Upper lobe of left lung (tissue), 6 donors: ENCODE results near the gene L3MBTL2. TPM values are rescaled to one million over a fixed set of nuclear protein-coding genes. Genes with fewer than 3 reads are reported as not detected.

Experiments used
- ATAC-seq, 2 donors: fragments of 200-7000 bp; cut with Tn5 transposase; one replicate each; pipeline ENCODE4 v1.9.1; 2022; ENCODE audit warnings: mild to moderate bottlenecking in 2 of 2, moderate library complexity in 2 of 2; ENCODE audit not compliant: low FRiP score in 2 of 2
- DNase-seq, 2 donors: peaks; one replicate each; pipeline ENCODE4 v3.0.0-alpha.2; 2019 to 2020
- H3K27ac ChIP-seq, 4 donors: fragments of 200-600 bp; sonication (generic); one replicate each; pipeline ENCODE4 v1.5.1; 2016 to 2019
- H3K27me3 ChIP-seq, 4 donors: fragments of 200-600 bp; sonication (generic); one replicate each; pipeline ENCODE4 v1.5.1; 2017 to 2019
- H3K36me3 ChIP-seq, 4 donors: fragments of 200-600 bp; sonication (generic); one replicate each; pipeline ENCODE4 v1.5.1; 2016 to 2019
- H3K4me1 ChIP-seq, 4 donors: fragments of 200-600 bp; sonication (generic); one replicate each; pipeline ENCODE4 v1.5.1; 2018 to 2019
- H3K4me3 ChIP-seq, 4 donors: fragments of 200-600 bp; sonication (generic); one replicate each; pipeline ENCODE4 v1.5.1; 2017 to 2019; ENCODE audit warnings: mild to moderate bottlenecking in 2 of 4, moderate library complexity in 1 of 4
- H3K9me3 ChIP-seq, 4 donors: fragments of 200-600 bp; sonication (generic); one replicate each; pipeline ENCODE4 v1.5.1; 2018 to 2019
- EP300 ChIP-seq, 4 donors: sonication (generic); formaldehyde crosslinking; IDR thresholded peaks; one replicate each; pipeline ENCODE4 v1.5.1; 2017; ENCODE audit warnings: antibody characterized with exemption in 4 of 4, control low read depth in 2 of 4
- POLR2A ChIP-seq, 4 donors: fragments of 450-650 bp; IDR thresholded peaks; one replicate each; pipeline ENCODE4 v1.5.1; 2016 to 2017; ENCODE audit warnings: antibody characterized with exemption in 4 of 4, mild to moderate bottlenecking in 2 of 4
- POLR2AphosphoS5 ChIP-seq, 2 donors: sonication (generic); formaldehyde crosslinking; IDR thresholded peaks; one replicate each; pipeline ENCODE4 v1.5.1; 2017; ENCODE audit warnings: antibody characterized with exemption in 2 of 2
- WGBS, 2 donors: methylation state at CpG; one replicate each; pipeline ENCODE4 v1.1.5; 2017 to 2018; 5-methylcytosine and 5-hydroxymethylcytosine counted together
- total RNA-seq, 6 donors: library from RNA; depleted of rRNA in 4 of 6; stranded (reverse); fragments of >200 nt in 4 of 6; gene quantifications; one replicate each; pipeline versions ENCODE4 v1.1.0 to v1.2.1, GENCODE V29; 2016 to 2021
- TF ChIP-seq, protein P1 (sequence below), 6 experiments: fragments of 450-650 bp in 4 of 6; fragments of 200-600 bp in 2 of 6; sonication (generic) in 2 of 6; IDR thresholded peaks; one replicate each; pipeline ENCODE4 v1.5.1; 2016 to 2019; ENCODE audit warnings: antibody characterized with exemption in 6 of 6
- donor health status: DM: no; HTN: no; CAD: no; lungs with moderate emphysema.
- donor health status: DM: no; HTN: yes; CAD: no; lungs with severe emphysema.

L3MBTL2 gene
- total RNA-seq, 6 donors from 2014 or later = 15.4 to 38.8 (median 24.7) TPM

DNA sequence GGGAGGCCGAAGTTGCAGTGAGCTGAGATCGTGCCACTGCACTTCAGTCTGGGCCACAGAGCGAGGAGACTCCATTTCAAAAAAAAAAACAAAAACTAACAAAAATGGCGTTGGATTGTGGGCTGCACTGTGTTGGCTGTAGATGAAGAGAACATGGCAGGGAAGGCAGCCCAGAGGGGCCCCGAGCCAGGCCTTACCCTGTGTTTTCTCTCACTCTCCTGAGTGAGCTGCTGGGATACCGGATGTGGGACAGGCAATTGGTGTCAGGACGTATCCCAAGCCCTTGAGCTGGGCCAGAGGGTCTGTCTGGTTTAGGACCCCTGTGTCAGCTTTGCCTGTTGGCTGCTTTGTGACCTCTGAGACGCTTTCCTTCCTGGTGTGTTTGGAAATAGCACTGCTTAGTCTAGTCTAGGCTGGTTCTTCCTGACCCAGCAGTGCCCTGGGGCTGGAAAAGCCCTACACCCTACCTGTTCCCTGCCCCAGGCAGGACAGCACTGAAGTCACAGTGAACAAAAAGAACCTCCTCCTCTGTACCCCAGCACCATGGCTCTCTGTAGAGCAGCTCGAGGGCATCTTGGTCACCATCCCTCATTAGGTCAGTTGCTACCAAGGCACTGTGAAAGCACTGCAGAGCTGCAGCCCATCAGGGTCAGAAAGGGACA, 17.9 kb downstream of the L3MBTL2 start:
- Histone ChIP-seq H3K36me3 (peaks cover 21 to 87% (median 73%) of the 10 kb centered on the region in 4 donors), H3K27ac (no peak overlapping the region), H3K9me3 (no peaks in the 10 kb centered on the region), H3K4me3 (no peak overlapping the region), H3K27me3 (no peaks in the 10 kb centered on the region), H3K4me1 (peaks cover 4 to 6% (median 5%) of the 10 kb centered on the region in 4 donors)
- WGBS, 2 donors = 86 to 91% methylated on average over 7 to 9 of the region's 9 CpGs
- no peak for DNase-seq
- no peak for ATAC-seq
- TF ChIP-seq POLR2A (IDR thresholded peaks at IDR 0.05) = no peak

DNA sequence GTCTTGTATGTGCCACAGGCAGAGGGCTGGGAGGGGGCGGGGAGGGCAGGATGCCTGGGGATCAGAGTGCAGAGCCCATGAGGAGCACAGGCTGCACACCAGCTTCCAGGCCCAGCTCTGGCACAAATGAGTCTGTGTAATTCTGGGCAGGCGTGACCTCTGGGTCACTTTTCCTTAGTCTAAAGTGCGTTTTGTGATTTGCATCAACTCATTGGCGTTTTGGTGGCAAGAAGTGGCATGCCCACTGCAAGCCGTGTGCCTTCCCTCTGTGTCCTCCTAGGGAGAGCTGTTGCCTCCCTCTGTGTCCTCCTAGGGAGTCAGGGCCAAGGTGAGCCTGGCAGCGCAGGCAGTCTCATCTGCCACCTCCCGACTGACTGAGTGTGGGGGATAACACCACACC, 18.4 kb downstream of the L3MBTL2 start:
- H3K36me3 ChIP-seq = peaks cover 21 to 92% (median 77%) of the 10 kb centered on the region in 4 donors
- whole genome bisulfite sequencing, 2 donors = 89 to 93% methylated on average over 5 to 7 of the region's 7 CpGs
- H3K4me1 ChIP-seq = no peaks in the 10 kb centered on the region
- no peak for DNase-seq
- H3K27me3 ChIP-seq = no peaks in the 10 kb centered on the region
- no peaks in the 10 kb centered on the region for H3K9me3 ChIP-seq
- no peak for ATAC-seq
- TF ChIP-seq POLR2AphosphoS5 (IDR thresholded peaks at IDR 0.05) = no peak
- H3K27ac ChIP-seq = no peak overlapping the region
- H3K4me3 ChIP-seq = no peak overlapping the region

DNA sequence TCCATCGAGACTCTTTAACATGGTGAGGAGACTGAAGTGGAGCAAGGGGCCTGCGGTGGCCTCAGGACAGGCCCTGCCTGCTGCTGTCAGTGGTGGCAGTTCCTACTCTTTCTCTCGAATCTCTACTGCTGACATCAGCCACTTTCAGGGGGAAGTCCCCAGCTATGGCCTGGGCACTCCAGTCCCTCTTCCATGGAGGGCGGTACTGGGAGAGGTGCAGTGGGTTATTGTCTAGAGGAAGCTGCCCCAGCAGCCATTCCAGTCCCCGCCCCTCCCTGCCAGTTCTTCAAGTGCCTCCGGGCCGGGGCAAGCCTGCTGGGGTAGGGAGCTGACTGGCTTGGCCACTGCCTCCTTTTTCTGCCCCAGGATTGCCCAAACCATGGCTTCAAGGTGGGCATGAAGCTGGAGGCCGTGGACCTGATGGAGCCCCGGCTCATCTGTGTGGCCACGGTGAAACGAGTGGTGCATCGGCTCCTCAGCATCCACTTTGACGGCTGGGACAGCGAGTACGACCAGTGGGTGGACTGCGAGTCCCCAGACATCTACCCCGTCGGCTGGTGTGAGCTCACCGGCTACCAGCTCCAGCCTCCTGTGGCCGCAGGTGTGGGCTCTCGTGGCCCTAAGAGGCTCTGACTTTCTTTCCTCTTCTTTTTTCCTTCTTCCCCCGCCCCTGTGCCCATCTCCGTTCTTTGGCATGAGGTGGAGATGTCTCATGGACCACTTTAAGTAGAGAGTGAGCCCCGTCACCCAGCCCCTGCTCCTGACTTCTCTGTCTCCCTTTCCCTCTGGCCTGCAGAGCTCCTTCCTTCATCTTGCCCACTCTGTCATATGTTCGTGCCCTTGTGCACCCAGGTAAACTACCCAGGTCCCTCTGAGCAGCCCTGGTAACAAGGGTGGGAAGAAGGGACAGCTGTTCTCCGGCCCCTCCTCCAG, 21.9 kb downstream of the L3MBTL2 start:
- H3K27ac ChIP-seq = no peak overlapping the region
- DNase-seq (no peak), ATAC-seq (peak in 1 of 2 donors; percentile 79)
- H3K4me3 ChIP-seq = no peak overlapping the region
- no peak for TF ChIP-seq POLR2A (IDR thresholded peaks at IDR 0.05)
- no peak for TF ChIP-seq POLR2AphosphoS5 (IDR thresholded peaks at IDR 0.05)
- TF ChIP-seq, protein P1, sequence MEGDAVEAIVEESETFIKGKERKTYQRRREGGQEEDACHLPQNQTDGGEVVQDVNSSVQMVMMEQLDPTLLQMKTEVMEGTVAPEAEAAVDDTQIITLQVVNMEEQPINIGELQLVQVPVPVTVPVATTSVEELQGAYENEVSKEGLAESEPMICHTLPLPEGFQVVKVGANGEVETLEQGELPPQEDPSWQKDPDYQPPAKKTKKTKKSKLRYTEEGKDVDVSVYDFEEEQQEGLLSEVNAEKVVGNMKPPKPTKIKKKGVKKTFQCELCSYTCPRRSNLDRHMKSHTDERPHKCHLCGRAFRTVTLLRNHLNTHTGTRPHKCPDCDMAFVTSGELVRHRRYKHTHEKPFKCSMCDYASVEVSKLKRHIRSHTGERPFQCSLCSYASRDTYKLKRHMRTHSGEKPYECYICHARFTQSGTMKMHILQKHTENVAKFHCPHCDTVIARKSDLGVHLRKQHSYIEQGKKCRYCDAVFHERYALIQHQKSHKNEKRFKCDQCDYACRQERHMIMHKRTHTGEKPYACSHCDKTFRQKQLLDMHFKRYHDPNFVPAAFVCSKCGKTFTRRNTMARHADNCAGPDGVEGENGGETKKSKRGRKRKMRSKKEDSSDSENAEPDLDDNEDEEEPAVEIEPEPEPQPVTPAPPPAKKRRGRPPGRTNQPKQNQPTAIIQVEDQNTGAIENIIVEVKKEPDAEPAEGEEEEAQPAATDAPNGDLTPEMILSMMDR (IDR thresholded peaks at IDR 0.05) = no peak
- TF ChIP-seq EP300 (IDR thresholded peaks at IDR 0.05) = no peak
- no peaks in the 10 kb centered on the region for H3K27me3 ChIP-seq
- peaks cover 17 to 88% (median 67%) of the 10 kb centered on the region in 4 donors for H3K36me3 ChIP-seq
- no peaks in the 10 kb centered on the region for H3K9me3 ChIP-seq
- WGBS, 2 donors = 89 to 96% methylated on average over 18 to 19 of the region's 26 CpGs
- peaks cover 0 to 7% (median 0%) of the 10 kb centered on the region in 4 donors for H3K4me1 ChIP-seq

DNA sequence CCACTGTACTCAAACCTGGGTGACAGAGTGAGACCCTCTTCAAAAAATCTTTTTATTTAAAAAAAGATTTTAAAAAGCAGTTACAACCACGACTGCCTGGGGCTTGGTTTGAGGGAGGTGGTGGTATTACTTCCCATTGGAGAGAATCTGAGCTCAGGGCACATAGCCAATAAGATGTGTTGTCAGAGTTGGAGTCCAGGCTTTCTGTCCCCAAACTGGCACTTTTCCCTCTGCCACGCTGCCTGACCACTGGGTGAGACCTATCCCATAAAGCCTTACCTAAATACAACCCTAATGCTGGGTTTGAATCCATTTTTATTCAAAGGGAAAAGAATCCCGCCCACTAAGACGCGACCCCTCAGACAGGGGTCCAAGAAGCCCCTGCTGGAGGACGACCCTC, 24.1 kb downstream of the L3MBTL2 start:
- H3K36me3 ChIP-seq = peaks cover 17 to 65% (median 50%) of the 10 kb centered on the region in 4 donors
- DNase-seq = no peak
- WGBS, 2 donors = 90 to 91% methylated on average over 5 to 6 of the region's 6 CpGs

DNA sequence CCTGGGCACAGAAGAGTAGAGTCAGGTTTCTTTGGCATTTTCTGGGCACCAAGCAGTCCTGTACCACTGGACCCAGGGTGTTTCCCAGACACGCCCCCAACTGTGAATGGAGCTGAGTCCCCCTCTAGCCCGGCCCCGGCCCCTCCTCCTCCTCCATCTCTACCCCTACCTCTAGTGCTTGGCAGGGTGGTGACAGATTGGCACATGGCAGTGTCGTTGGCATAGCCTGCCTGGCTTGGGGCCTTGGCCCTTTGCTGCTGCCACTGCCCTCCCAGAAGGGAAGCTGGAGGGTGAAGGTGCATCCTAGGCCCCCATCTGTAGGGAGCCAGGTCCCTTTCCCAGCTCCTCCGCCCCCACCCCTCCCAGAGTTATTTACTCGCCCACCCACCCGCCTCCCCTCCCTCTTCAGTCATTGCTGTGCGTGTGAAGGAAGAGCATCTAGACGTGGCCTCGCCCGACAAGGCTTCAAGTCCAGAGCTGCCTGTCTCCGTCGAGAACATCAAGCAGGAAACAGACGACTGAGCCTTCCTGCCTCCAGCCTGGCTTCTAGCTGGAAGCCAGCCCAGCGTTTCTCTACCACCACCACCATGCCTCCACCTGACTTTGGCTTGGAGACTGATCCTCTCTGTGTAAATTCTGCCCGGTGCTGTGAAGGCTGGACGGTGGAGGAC, 24.8 kb downstream of the L3MBTL2 start:
- ATAC-seq (no peak), DNase-seq (no peak)
- Histone ChIP-seq H3K27me3 (no peaks in the 10 kb centered on the region), H3K4me1 (peaks cover 0 to 8% (median 0%) of the 10 kb centered on the region in 4 donors), H3K27ac (peak overlapping the region in 3 of 4 donors; percentile 30 to 57 (median 35)), H3K9me3 (no peaks in the 10 kb centered on the region), H3K36me3 (peaks cover 17 to 59% (median 43%) of the 10 kb centered on the region in 4 donors), H3K4me3 (no peak overlapping the region)
- TF ChIP-seq POLR2AphosphoS5 (IDR thresholded peaks at IDR 0.05) = no peak
- WGBS, 2 donors = 57 to 65% methylated on average over 17 of the region's 17 CpGs

More for the DNA sequence above, 24.1 kb downstream of the L3MBTL2 start:
- Histone ChIP-seq H3K4me1 (peaks cover 0 to 7% (median 0%) of the 10 kb centered on the region in 4 donors), H3K27me3 (no peaks in the 10 kb centered on the region), H3K27ac (peak overlapping the region in 1 of 4 donors; percentile 57), H3K9me3 (no peaks in the 10 kb centered on the region), H3K4me3 (no peak overlapping the region)
- no peak for ATAC-seq
- TF ChIP-seq POLR2A (IDR thresholded peaks at IDR 0.05) = no peak
- TF ChIP-seq, protein P1 (IDR thresholded peaks at IDR 0.05) = no peak

DNA sequence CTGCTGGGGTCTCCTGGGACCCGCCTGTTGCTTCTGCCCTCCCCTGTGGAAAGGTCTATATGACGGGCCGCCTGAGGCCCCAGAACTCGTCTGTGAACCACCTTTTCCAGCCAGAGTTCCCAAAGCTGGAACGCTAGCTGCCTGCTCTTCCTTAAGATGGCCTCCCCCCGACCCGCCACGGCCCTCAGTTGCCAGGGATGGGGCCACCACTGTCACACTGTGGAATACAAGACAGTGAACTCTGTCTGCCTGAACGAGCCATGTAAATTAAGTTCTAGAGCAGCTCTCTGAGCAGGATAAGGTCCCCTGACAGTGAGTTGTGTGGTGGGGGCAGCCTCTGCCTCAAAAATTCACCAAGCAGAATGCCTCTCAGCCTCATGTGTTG, 25.3 kb downstream of the L3MBTL2 start:
- H3K27ac ChIP-seq = peak overlapping the region in 2 of 4 donors; percentile 35 to 57
- DNase-seq (no peak), ATAC-seq (no peak)
- no peaks in the 10 kb centered on the region for H3K9me3 ChIP-seq
- no peak overlapping the region for H3K4me3 ChIP-seq
- TF ChIP-seq POLR2AphosphoS5 (IDR thresholded peaks at IDR 0.05) (no peak), POLR2A (IDR thresholded peaks at IDR 0.05) (no peak), EP300 (IDR thresholded peaks at IDR 0.05) (no peak)
- TF ChIP-seq, protein P1 (IDR thresholded peaks at IDR 0.05) = no peak
- H3K36me3 ChIP-seq = peaks cover 17 to 54% (median 38%) of the 10 kb centered on the region in 4 donors
- H3K4me1 ChIP-seq = peaks cover 0 to 12% (median 0%) of the 10 kb centered on the region in 4 donors
- 91 to 95% methylated on average over 4 to 9 of the region's 9 CpGs for WGBS, 2 donors
- H3K27me3 ChIP-seq = no peaks in the 10 kb centered on the region
